ENCODE data around the gene FAXDC2. TPM values are rescaled to one million over a fixed set of nuclear protein-coding genes. Genes with fewer than 3 reads are reported as not detected.

The FAXDC2 gene
- total and polyA plus RNA-seq, 2 of the 13 experiments (the other 11 are each of a cell fraction or from before 2014, with no cell fraction given): 4.7 to 58.8 TPM

GRCh38 chr5:154857530-154858296 lies 7.3 kb upstream of the FAXDC2 start (continued):
- TF ChIP-seq CBFB (CRISPR knock-in tag; IDR thresholded peaks at IDR 0.05): peak; percentile 76
- TF ChIP-seq ZNF512B (CRISPR knock-in tag; IDR thresholded peaks at IDR 0.05; ENCODE audit: borderline replicate concordance): no peak
- TF ChIP-seq ARID3A (IDR thresholded peaks at IDR 0.05; ENCODE audit: low read depth, low read length): no peak
- no peak for TF ChIP-seq ZNF850 (CRISPR knock-in tag; conservative IDR thresholded peaks at IDR 0.05)
- no peak for TF ChIP-seq YEATS2 (CRISPR knock-in tag; IDR thresholded peaks at IDR 0.05; ENCODE audit: borderline replicate concordance)
- no peak for TF ChIP-seq SMAD3 (CRISPR knock-in tag; IDR thresholded peaks at IDR 0.05)
- no peak for TF ChIP-seq TCF12 (IDR thresholded peaks at IDR 0.05)
- TF ChIP-seq TCF12 (CRISPR knock-in tag; IDR thresholded peaks at IDR 0.05): peak; percentile 87
- TF ChIP-seq POLR2AphosphoS2 (IDR thresholded peaks at IDR 0.05; ENCODE audit: low read depth, low read length): no peak
- TF ChIP-seq SP4 (CRISPR knock-in tag; IDR thresholded peaks at IDR 0.05): peak; percentile 14; the same call in 1 of the 2 replicates
- no peak for TF ChIP-seq MED13 (CRISPR knock-in tag; IDR thresholded peaks at IDR 0.05)
- TF ChIP-seq ZNF569 (CRISPR knock-in tag; IDR thresholded peaks at IDR 0.05; ENCODE audit: borderline replicate concordance): no peak
- no peak for TF ChIP-seq HOXA7 (CRISPR knock-in tag; IDR thresholded peaks at IDR 0.05)
- peak; percentile 45 for TF ChIP-seq CREM (IDR thresholded peaks at IDR 0.05)
- no peak for TF ChIP-seq CREM (CRISPR knock-in tag; IDR thresholded peaks at IDR 0.05)
- TF ChIP-seq ZNF530 (CRISPR knock-in tag; IDR thresholded peaks at IDR 0.05; ENCODE audit: low read depth): no peak
- TF ChIP-seq ZNF292 (CRISPR knock-in tag; IDR thresholded peaks at IDR 0.05; ENCODE audit: borderline replicate concordance, low read depth): peak; percentile 63; the same call in 1 of the 2 replicates
- TF ChIP-seq ZNF646 (CRISPR knock-in tag; IDR thresholded peaks at IDR 0.05): 0 out of 2 replicates have a peak, but pooled peaks have one; percentile 60

Measured in HepG2 (cell line).